Ureter (tissue), 1 donor: ENCODE results near the gene MIGA1. TPM values are rescaled to one million over a fixed set of nuclear protein-coding genes. Genes with fewer than 3 reads are reported as not detected.

Source experiments
- DNase-seq: peaks from one replicate; pipeline ENCODE4 v3.0.0-alpha.2; 2020; ENCODE audit warnings: low spot score
- total RNA-seq: library from RNA; stranded (reverse); gene quantifications from one replicate; pipeline ENCODE4 v1.2.4, GENCODE V29; 2023
- donor health status: DM: yes; HTN: yes; CAD: no.

Gene MIGA1
- total RNA-seq, 1 donor from 2014 or later = 19.4 TPM

- no peak for DNase-seq
These were observed 68.2 kb downstream of the MIGA1 start for GRCh38 chr1:77847621-77848080.

DNA sequence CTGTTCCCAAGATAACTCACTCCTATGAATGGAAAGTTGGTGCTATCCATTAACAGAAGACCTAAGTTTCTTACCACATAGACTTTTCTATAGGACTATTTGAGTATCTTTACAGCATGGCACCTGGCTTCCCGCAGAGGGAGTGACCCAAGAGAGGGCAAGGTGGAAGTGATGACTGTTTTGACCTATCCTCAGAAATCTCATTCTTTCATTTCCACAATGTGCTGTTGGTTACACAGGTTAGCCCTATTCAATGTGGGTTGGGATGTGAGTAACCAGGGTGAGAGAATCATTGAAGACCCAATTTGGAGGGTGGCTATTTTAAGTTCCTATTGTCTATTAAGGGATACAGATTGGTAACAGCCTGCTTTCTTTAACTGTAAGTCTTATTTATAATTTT lies 70.6 kb downstream of the MIGA1 start:
- no peak for DNase-seq

- no peak for DNase-seq
These were observed 78.1 kb downstream of the MIGA1 start for GRCh38 chr1:77857552-77857951.

GRCh38 chr1:77858725-77859124 lies 79.3 kb downstream of the MIGA1 start:
- no peak for DNase-seq

DNA sequence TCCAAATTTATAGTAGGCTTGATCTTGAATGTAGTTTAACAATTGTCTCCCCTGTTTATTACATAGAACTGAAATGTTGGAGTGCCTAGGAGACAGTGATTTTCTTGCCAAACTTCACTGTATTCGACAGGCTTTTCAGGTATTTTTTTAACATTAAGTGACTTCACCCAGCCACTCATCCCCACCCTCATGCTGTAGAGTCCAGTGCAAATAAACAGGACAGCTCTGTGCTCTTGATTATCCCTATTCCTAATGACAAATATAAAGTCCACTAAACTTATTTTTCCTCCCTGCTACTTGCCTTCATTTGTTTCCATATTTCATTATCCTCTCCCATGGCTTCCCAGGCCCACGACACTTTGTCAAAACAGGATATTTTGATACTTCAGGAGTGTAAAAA lies 79.8 kb downstream of the MIGA1 start:
- no peak for DNase-seq

DNA sequence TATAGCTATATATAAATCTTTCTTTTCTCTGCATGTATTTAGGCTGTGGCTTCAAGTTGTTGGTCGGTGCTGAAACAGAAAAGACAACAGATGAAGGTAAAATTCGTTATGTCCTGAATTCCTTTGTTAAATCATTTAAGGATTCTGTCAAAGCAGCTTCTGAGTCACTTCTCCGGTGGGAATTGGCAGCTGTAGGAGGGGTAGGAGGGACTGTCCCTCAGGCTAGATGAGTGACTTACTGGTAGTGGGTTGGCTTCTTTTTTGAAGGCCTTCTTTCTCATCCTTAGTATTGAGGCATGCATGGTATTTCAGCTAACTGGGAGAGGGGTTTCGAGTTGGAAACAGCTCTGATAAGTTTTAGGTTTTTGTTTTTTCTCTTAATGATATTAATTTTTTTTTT lies 86.8 kb downstream of the MIGA1 start:
- DNase-seq = no peak

GRCh38 chr1:77872645-77873044 lies 93.2 kb downstream of the MIGA1 start:
- no peak for DNase-seq

DNA sequence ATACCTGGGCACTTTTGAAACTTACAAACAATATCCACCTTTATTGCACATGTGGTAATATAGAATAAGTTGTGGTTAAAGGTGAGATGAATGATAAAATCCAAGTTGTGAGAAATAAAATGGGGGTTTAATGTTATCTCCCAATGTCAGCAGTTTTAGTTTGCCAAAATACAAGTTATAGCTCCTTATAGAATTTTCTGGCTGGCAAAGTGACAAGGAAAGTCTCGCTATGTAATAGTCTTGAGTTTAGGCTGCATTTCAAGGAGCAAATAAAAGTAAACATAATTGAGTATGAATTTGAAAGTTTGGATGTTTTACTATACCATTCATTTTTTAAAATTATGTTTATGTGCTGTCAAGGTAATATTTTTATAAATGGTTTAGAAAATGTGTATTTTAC lies 94.0 kb downstream of the MIGA1 start:
- DNase-seq = no peak

GRCh38 chr1:77874804-77875445 lies 95.5 kb downstream of the MIGA1 start:
- DNase-seq = no peak

DNA sequence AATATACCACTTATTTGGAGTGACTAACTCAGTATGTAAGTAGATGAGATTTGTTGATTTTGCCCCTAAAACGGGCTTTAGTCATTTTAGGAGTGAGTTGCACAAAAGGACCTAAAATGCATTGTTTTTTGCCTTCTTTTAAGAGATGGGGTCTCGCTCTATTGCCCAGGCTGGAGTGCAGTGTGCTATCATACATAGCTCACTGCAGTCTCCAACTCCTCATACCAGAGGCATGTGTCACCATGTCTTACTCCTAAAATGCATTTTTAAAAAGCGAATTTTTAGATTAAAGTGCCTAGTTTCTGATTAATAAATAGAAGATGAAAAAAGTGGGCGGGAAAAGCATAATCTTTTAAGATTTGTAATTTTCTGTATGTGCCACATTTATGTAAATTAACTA lies 97.4 kb downstream of the MIGA1 start:
- DNase-seq = no peak

DNA sequence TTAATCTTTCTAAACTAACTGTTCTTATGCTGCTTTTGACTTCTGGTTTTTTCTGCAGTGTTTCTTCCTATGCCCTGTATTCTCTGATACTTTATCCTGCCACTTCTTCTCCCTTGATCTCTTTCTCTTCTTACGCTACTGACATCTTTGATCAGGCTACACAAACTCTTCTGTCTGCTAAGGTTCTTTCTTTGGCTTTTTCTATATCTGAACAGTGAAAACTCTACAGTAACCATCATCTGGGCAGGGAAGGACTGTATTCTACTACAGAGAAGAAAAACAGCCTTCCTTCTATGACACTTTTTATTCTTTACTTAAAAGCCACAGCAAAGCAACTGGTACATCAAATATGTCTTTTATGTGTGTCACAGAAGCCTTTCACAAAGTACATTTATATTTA lies 101.6 kb downstream of the MIGA1 start:
- DNase-seq = no peak

DNA sequence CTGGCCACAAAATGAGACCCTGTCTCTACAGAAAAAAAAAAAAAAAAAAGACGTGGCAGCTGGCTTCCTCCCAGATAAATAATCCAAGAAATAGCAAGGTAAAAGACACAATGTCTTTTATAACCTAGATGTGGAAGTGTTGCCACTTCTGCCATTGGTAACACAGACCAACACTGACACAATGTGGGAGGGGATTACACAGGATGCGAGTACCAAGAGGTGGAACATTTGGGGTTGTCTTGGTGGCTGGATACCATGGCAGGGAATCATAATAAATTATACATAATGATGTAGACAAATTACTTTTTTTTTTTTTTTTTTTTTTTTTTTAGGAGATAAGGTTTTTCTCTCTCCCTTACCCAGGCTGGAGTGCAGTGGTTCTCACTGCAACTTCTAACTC lies 103.0 kb downstream of the MIGA1 start:
- no peak for DNase-seq

DNA sequence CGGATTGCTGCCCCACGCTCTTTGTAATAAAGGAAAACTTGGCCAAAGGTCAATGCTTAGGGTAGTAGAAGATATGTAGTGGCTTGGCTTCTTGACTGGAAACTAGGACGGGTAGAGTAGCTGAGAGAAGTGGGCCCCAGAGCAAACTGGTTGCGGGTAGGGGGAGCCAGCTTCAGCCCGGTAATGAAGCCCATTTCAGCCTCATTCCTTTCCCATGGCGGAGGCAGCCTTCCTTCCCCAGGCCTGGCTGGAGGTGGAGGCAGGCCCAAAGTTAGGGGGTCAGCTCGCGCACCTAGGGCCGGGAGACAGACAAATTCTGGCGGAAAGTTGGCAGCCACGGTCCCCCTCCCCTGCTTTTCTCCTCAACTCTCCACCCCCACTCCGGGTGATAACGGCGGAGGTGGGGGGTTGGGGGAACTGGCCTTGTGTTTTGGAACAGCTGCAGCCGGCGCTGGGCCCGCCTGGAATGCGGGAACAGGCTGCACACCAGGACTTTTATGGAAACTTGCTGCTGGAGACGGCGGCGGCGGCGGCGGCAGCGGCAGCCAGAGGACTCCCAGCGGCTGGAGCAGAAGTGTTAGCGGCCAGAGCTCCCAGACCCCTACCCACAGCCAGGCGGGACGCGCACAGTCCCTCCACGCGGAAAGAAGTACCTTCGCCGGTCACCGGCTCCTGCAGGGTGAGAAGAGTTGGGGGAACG lies 108.8 kb downstream of the MIGA1 start, which contains the start of gene NEXN:
Gene NEXN, plus strand, starts transcription at position 544 of the 700 bp plus-strand sequence. CDS start 27,483 bp downstream, outside the sequence.
- peak; percentile 79 for DNase-seq

DNA sequence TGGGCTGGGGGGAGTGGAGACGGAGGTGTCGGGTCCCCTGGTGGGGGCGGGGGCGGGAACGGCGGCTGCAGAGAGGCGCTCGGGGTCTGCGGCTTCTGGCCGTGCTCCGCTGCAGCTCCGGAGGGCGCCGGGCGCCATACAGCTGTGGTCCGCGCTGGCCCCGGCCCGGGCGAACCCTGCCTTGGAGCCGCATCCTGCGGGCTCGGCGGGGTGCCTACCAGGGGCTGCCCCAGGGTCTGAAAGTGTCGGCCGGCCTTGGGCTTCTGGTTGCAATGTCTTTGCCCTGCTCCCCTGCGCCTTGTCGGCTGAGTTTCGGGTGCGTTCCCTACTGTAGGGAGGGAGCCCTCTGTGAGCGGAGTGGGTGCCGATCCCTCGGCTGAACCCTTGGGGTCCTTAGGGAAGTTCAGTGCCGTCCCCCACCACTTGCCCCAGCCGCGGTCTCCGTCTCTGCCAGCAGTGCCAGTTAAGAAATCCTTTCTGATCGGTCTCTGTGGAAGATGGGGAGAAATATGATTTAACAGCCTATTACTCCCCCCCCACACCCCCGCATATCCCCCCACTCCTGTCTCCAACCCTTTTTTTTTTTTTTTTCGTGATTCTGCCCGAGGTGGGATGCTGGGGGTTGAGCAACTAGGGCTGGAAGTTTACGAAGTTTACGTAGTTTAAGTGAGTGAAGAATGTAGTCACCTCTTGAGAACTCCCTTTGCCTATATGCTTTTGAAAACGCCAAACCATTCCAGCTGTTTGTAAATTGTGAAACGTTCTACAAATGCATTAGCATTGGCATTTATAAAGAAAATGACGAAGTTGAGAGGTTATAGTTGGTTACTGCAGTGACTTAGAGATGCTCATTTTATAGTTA lies 109.6 kb downstream of the MIGA1 start:
- no peak for DNase-seq

DNA sequence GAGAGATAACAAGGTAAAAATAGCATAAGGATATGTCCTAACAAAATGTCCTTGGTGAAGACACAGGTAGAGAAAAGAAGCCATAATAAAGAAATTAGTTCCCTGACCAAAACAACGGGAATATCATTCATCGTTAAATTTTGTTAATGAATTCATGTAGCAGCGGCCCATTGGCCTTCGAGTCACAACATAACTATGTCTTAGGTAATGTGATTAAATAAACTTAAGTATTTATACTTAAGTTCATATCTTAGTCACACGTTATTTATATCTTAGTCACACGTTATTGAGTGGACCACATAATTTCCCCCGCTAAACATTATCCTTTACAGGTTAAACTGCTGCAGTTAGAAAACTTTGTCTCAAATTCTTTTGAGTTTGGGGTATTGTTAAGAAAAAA lies 110.2 kb downstream of the MIGA1 start:
- DNase-seq = no peak

- no peak for DNase-seq
These were observed 111.8 kb downstream of the MIGA1 start for GRCh38 chr1:77891200-77891599.

- DNase-seq = no peak
These were observed 120.3 kb downstream of the MIGA1 start for GRCh38 chr1:77899647-77900320.

- DNase-seq = no peak
These were observed 121.3 kb downstream of the MIGA1 start for GRCh38 chr1:77900687-77901293.

GRCh38 chr1:77905603-77906002 lies 126.2 kb downstream of the MIGA1 start:
- DNase-seq = no peak

DNA sequence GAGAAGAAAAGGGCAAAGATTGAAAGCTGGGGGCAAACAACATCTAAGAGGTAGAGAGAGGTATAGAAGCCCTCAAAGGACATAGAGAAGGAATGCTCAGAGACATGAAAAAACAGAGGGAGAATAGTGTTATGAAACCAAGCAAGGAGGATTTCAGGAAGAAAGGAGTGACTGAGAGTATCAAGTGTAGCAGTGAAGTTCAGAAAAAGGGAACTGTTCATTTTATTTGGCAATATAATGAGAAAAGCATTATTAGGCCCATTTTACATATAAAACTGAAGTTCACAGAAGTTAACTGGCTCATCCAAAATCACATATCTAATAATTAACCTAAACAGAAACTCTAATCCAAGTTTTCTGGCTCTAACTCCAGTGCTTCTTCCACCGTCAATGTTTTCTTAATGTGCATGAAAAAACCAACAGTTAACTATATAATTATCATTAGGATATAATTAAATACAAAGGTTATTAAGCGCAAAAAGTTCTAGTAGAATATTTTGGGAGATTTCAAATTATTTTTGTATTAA lies 126.6 kb downstream of the MIGA1 start:
- DNase-seq = no peak

DNA sequence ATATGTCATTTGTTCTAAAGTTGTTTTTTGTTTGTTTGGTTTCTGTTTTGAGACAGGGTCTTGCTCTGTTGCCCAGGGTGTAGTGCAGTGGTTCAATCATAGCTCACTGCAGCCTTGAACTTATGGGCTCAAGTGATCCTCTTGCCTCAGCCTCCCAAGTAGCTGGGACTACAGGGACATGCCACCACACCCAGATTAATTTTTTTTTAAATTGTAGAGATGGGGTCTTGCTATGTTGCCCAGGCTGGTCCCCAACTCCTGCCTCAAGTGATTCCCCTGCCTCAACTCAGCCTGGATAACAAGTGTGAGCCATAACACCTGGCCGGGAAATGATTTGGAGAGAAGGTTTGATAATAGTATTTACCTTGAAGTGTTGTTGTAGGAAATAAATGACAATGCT lies 127.2 kb downstream of the MIGA1 start:
- no peak for DNase-seq
